ENCODE measurements around the gene TMC6.

- TF ChIP-seq CTCF (conservative IDR thresholded peaks at IDR 0.05) (peak; percentile 50), EZH2 (IDR thresholded peaks at IDR 0.05; ENCODE audit: low read depth) (no peak)
These were observed 48.0 kb upstream of the TMC6 start for GRCh38 chr17:78176548-78177025.
